AG09319 (cell line): ENCODE results near the gene CCNL1.

Source experiments
- DNase-seq: peaks from one replicate; pipeline ENCODE4 v3.0.0-alpha.2; 2010; ENCODE audit warnings: low read depth; ENCODE audit errors: extremely low read depth
- TF ChIP-seq, protein P1 (sequence below): IDR thresholded peaks from 2 replicates; pipeline ENCODE4 v1.5.1; 2011; ENCODE audit warnings: low read depth, mild to moderate bottlenecking, inconsistent platforms, low read length, moderate library complexity

The CCNL1 gene

DNA sequence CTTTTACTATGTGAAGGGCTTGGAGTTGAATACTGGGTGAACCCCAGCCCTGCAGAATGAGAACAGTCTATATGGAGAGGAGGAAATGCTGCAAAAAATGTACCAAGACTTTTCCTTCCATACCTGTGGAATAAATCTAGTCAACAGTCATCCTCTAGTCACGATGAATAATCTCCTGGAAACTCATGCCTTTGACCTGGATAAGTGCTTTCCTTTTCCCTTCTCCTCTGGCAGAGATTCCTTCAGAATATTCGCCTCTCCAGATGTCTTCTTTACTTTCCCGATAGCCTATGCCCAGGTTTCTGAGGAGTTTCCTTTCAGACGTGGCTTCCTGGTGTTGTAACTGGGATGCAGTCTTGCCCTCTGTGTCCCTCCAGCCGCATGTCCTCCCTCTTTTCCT is 28.1 kb downstream of the CCNL1 start:
- TF ChIP-seq, protein P1, sequence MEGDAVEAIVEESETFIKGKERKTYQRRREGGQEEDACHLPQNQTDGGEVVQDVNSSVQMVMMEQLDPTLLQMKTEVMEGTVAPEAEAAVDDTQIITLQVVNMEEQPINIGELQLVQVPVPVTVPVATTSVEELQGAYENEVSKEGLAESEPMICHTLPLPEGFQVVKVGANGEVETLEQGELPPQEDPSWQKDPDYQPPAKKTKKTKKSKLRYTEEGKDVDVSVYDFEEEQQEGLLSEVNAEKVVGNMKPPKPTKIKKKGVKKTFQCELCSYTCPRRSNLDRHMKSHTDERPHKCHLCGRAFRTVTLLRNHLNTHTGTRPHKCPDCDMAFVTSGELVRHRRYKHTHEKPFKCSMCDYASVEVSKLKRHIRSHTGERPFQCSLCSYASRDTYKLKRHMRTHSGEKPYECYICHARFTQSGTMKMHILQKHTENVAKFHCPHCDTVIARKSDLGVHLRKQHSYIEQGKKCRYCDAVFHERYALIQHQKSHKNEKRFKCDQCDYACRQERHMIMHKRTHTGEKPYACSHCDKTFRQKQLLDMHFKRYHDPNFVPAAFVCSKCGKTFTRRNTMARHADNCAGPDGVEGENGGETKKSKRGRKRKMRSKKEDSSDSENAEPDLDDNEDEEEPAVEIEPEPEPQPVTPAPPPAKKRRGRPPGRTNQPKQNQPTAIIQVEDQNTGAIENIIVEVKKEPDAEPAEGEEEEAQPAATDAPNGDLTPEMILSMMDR = no peak
- no peak for DNase-seq

DNA sequence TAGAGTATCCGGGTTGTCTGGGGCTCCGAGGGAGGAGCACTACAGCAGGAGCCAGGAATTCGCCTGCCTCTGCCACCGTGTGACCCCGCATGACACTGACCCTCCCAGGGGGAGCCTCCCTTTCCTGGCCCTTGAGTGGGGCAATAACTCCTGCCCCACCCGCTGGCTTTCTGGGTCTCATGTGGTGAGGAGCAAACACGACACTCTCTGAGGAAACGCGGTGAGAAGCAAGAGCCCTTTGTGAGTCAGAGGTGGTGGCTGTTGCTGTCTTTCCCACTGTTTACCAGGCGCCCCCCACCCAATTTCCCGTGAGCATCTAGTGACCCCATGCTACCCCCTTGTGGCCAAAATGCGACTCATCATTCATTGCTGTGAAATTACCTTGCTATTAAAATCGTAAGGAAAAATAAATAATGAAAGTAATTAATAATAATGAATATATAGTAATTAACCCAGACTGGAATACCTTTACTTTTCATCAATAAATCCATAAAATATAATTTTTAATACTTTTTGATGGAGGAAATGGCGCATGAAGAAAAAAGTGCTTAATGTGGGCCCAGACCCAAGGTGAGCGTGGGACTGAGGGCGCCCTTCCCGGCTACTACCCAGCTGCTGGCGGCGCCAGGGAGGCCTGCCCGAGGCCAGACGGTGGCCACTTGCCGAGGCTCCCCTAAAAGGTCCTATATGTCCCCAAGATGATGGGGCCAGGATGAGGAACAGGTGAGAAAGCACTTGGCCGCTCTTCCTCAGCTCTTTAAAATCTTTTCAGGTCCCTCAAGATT is 29.3 kb downstream of the CCNL1 start:
- no peak for DNase-seq

DNA sequence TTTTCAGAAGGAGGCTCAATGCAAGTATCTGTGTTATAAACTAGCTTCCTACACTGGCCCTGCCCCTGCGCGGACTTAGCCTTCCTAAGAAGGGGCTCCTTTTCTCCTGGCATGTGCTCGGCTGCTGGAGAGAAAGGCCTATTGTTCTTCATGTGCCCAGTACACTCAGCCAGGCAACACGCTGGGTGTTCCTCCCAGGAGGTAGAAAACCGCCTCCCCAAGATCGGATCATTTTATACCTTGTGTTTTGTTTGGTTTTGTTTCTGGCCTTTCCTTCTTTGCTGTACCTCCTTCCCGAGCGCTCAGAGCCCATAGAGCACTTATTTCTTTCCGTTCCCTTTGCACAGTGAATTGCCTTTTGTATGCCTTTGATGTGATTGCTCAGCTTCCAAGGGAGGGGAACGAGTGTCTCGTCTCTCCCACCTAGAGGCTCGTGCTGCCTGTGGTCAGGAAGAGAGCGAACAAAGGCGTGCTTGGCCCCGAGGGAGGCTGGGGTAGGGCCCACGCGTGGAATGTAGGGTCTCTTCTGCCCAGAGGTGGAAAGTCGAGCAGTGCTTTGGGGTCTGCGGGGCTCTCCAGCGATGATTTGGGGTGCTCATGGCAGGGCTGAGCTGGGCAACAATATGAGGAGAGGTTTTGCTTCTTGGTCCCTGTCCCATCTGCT is 30.0 kb downstream of the CCNL1 start:
- DNase-seq = no peak
- TF ChIP-seq, protein P1 = no peak

More for the DNA sequence above, 29.3 kb downstream of the CCNL1 start:
- TF ChIP-seq, protein P1 = peak; percentile 59

DNA sequence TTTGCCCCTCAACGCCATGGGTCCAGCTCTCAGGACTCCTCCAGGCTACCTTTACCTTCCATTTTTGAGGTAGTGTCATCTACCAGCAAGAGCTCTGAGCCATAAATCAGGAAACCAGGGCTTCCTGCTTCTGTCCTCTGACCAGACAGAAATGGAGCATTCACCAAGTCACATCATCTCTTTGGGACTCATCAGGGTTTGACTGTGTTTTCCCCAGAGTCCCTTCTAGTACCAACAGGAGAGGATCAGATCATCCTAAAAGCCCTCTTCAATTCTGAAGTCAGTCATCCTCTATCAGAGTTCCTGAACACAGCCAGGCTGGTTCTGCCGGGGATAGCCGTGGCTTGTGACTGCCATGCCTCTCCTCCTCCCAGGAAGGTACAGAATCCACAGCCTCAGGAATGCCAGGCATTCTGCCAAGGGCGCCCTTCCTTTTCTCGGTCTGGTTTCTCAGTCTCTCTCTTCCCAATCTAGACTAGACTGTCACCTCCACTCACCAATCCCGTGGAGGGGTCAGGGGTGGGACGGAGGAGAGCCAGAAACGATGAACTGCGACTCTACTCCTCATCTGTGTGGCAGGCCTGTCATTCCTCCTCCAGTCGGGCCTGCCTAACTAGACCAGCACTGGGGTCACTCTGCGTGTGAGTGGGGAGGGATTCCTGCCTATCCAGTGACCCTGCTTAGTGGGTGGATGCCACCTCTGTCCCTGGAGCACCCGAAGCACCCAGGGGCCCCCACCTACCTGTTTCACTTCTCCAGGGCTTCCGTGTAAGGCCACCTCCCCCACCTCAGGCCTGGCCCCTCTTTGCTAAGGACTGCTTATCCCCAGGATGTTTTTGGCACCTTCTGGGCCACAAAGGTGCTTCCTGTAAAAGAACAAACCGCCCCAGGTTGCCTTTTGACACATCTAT is 30.9 kb downstream of the CCNL1 start:
- TF ChIP-seq, protein P1 = no peak
- DNase-seq = no peak

DNA sequence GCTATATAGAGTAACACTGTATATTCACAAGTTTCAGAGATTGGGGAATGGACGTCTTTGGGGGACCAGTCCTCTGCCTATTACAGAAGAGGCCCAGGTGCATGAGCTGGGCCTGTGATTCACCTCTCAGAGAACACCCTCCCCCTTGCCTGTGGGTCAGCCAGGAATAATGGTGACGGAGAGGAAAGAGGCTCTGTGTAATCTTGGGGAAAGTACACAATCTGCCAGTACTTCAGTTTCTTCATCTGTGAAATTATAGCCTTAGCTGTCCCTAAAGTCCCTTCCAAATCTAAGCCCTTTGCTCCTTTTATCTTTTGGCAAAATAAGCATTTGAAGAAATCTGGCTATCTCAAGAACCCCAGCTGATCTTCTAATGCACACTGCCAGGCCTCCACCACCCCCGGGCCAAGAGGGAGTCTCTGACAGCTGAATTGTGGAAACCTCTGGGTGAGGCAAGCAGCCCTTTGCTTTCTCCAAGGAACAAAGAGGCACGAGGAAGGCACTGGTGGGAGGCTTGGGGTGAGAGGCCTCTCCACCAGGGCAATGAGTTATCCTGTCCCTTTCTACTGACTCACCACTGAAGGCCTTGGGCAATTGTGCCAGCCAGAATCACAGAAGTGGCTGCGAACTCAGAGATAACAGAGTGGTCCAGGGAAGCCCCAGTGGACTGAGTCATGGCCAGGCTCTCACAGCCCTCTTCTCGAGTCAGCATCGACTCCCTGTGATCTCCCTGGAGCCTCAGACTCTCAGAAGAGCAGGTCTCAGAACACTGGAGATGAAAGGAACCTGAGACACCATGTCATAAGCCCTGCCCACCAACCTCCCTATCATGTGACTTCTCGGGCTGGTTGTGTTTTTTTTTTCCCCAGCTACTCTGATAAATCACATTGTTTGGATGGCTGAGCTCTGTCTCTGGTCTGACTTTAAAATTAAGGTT is 31.8 kb downstream of the CCNL1 start:
- TF ChIP-seq, protein P1 = no peak
- DNase-seq = no peak

DNA sequence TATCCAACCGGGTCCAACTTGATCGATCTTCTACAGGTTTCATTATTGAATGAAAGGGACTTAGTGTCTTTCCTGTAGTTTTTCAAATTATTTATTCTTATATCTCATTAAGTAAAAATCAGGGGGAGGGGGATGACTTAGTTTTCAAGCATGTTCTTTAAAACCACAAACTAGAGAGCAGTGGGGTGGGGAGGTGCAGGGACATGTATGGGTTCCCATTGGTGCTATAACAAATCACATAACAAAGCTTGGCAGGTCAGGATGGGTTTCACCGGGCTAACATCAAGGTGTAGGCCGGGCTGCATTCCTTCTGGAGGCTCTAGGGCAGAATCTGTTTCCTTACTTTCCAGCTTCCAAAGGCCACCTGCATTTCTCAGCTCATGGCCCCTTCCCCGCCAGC is 32.7 kb downstream of the CCNL1 start:
- DNase-seq = no peak
- TF ChIP-seq, protein P1 = no peak
